Stimulated activated CD4-positive, alpha-beta T cell treated with anti-CD3 and anti-CD28 coated beads, TNF-alpha, amount 100 ng/mL, for 24 hours (primary cell): ENCODE measurements around the gene TMSB4Y.

Source experiments
- DNase-seq, 3 experiments: peaks; one replicate each; pipeline ENCODE4 v3.0.0-alpha.2; 2020; ENCODE audit warnings: low read depth in 3 of 3

TMSB4Y gene

GRCh38 chrY:13703568-13703968 lies at the start of gene TMSB4Y:
TSS of gene TMSB4Y (plus strand) at chrY:13703899.
- peak; percentile 41 to 61 (median 47) for DNase-seq

- DNase-seq, result no peak
These were observed 39.5 kb upstream of the TMSB4Y start for GRCh38 chrY:13664162-13664561.

GRCh38 chrY:13671122-13671521 lies 32.6 kb upstream of the TMSB4Y start:
- DNase-seq, result no peak

GRCh38 chrY:13702276-13702675 lies 1.4 kb upstream of the TMSB4Y start:
- no peak for DNase-seq

- DNase-seq, result no peak
These were observed 627 bp downstream of the TMSB4Y start for GRCh38 chrY:13704121-13704930.

- DNase-seq, result no peak
These were observed 1.5 kb downstream of the TMSB4Y start for GRCh38 chrY:13705197-13705596.

- no peak for DNase-seq
These were observed 4.3 kb downstream of the TMSB4Y start for GRCh38 chrY:13708038-13708437.

GRCh38 chrY:13718996-13719395 lies 15.3 kb downstream of the TMSB4Y start:
- no peak for DNase-seq

- no peak for DNase-seq
These were observed 25.8 kb downstream of the TMSB4Y start for GRCh38 chrY:13729517-13729916.

- DNase-seq, result no peak
These were observed 34.9 kb downstream of the TMSB4Y start for GRCh38 chrY:13738618-13739017.

- peak in 1 of 3 experiments; percentile 22 for DNase-seq
These were observed 47.8 kb downstream of the TMSB4Y start for GRCh38 chrY:13751289-13752071.

GRCh38 chrY:13754661-13755060 lies 51.0 kb downstream of the TMSB4Y start:
- no peak for DNase-seq
